Measurements from ENCODE around the gene SIRT1.

SIRT1 gene

DNA sequence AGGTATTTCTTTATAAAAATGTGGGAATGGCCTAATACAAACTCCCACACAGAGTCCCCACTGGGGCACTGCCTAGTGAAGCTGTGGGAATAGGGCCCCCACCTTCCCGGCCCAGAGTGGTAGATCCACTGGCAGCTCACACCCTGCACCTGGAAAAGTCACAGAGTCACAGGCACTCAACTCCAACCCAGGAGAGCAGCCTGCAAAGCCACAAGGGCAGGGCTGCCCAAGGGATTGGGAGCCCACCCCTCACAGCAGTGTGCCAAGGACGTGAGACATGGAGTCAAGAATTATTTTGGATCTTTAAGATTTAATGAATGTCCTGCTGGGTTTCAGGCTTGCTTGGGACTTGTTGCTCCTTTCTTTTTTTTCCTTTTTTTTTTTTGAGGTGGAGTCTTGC is 41.2 kb upstream of the SIRT1 start:
- TF ChIP-seq, protein P1, sequence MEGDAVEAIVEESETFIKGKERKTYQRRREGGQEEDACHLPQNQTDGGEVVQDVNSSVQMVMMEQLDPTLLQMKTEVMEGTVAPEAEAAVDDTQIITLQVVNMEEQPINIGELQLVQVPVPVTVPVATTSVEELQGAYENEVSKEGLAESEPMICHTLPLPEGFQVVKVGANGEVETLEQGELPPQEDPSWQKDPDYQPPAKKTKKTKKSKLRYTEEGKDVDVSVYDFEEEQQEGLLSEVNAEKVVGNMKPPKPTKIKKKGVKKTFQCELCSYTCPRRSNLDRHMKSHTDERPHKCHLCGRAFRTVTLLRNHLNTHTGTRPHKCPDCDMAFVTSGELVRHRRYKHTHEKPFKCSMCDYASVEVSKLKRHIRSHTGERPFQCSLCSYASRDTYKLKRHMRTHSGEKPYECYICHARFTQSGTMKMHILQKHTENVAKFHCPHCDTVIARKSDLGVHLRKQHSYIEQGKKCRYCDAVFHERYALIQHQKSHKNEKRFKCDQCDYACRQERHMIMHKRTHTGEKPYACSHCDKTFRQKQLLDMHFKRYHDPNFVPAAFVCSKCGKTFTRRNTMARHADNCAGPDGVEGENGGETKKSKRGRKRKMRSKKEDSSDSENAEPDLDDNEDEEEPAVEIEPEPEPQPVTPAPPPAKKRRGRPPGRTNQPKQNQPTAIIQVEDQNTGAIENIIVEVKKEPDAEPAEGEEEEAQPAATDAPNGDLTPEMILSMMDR (IDR thresholded peaks at IDR 0.05; ENCODE audit: extremely low read depth, missing control alignments) = no peak
- no peak for DNase-seq (ENCODE audit: low spot score)

DNA sequence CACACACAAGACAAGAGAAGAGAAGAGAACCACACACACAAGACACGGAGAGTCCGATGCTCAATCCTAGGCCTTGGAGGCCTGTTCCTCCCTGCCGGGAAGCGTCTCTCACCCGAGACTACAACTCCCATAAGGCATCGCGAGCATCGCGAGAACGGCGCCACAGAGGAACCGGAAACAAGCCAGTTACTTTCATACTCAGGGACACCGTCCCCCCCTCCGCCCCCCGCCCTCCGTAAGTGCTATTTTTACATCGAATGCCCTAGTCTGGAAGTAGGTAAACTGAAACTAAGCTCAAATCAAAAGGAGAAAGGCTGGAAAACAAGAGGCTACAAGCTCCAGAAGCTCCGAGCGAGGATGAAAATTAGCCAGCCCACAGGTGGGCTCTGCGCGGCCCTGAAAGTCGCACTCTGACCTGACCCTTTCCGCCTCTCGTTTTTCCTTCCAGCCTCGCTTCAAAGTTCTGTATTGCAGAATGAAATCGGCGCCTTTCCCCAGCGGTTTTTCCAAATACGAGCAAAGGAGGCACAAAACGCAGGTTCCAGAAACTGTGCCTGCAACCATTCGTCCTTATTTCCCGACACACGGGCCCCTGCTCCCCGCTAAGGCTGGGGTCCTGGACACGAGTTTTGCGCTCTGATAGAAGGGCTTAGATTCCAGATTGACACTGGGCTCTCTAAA is 35.0 kb upstream of the SIRT1 start:
- TF ChIP-seq, protein P1 (IDR thresholded peaks at IDR 0.05; ENCODE audit: extremely low read depth, missing control alignments) = no peak

DNA sequence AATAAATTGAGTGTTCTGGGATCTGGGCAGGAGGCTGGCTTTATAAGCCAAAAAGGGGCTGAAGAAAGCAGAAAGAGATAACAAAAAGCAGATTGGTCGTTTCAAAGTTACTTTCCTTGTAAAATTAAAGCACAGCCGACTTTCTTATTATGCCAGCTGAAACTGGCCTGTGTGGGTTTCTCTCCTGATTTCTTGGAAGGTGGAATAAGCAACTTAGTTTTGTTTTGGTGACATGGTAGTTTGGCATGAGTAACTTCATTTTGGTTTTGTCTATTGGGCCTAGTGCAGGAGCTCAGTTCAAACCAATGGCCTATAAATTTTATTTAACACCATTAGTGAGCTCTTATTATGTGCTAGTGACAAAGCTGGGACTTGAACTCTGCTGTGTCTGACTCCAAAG is 33.3 kb upstream of the SIRT1 start:
- TF ChIP-seq, protein P1 (IDR thresholded peaks at IDR 0.05; ENCODE audit: extremely low read depth, missing control alignments) = no peak
- no peak for DNase-seq (ENCODE audit: low spot score)

More for the DNA sequence above, 35.0 kb upstream of the SIRT1 start:
- peak; percentile 89 for DNase-seq (ENCODE audit: low spot score)

DNA sequence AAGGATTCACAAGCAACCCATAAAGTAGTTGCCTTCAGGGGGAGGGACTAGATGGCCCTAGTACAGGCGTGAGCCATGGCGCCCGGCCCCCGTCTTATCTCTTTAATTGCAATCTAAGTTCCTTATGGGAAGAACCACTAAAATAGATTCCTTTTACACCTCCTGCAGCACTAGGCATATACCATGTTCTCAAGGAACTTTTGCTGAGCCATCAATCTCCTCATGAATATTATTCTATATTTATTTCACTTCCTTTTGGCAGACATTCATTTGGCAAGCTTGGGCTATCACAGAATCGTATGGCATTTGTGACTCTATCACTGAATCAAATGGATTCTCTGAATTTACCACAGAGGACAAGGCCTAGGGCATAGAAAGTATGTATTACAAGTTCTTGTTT is 31.7 kb upstream of the SIRT1 start:
- no peak for DNase-seq (ENCODE audit: low spot score)
- TF ChIP-seq, protein P1 (IDR thresholded peaks at IDR 0.05; ENCODE audit: extremely low read depth, missing control alignments) = no peak

DNA sequence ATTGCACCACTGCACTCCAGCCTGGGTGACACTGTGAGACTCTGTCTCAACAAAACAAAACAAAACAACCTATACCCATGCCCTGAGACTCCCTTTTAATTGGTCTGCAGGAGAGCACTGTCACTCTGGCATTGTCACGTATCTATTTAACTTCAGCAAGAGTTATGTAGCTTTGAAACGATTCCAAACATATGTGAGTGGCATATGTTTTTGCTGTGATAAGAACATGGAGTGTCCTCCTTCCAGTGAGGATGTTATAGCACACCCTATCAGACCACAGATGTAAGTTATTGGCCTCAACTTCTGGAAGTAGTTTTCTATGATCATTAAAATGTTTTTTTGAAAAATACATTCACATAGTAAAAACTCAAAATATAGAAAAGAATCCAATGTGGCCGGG is 30.9 kb upstream of the SIRT1 start:
- DNase-seq (ENCODE audit: low spot score) = no peak
- TF ChIP-seq, protein P1 (IDR thresholded peaks at IDR 0.05; ENCODE audit: extremely low read depth, missing control alignments) = no peak

DNA sequence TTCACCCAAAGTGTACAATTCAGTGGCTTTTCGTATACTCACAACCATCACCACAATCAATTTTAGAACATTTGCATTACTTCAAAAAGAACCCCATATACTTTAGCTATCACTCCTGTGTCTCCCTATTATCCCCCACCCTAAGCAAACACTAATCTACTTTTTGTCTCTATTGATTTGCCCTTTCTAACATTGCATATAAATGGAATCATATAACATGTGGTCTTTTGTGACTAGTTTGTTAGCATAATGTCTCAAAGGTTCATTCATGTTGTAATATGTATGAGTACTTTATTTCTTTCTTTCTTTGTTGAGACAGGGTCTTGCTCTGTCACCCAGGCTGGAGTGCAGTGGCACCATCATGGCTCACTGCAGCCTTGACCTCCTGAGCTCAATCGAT is 25.5 kb upstream of the SIRT1 start:
- no peak for DNase-seq (ENCODE audit: low spot score)
- TF ChIP-seq, protein P1 (IDR thresholded peaks at IDR 0.05; ENCODE audit: extremely low read depth, missing control alignments) = no peak

DNA sequence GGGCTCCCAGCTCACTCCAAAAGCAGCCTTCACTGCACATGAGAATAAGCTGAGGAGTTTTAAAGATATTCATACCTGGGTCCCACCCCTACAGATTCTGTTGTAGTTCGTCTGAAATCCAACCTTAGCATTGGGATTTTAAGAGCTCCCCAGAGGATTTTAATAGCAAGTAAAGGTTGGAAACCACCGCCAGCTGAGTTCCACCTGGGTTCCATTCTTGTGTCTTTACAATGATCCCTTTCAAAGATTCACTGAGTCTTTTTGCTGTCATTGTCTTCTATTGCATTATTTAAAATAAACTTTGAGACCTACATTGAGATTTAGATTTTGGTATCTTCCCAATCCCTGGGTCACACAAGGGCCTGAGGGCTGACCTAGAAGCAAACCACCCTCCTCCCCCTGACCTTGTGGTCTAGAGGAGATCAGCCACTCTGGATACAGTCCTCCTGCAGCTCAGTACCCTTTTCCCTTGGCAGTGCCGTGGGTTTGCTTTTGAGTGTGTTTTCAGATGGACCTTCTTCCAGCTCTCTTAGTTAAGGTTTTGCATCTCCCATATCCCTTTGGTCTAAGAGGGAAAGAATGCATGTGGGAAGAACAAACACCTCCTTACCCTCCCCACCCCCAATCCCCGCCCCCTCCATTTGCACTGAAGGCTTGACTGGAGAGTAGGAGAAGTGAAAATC is 22.6 kb upstream of the SIRT1 start:
- no peak for DNase-seq (ENCODE audit: low spot score)
- TF ChIP-seq, protein P1 (IDR thresholded peaks at IDR 0.05; ENCODE audit: extremely low read depth, missing control alignments) = no peak

Measured in GM20000 (cell line).